Upper lobe of left lung (tissue), 4 donors: ENCODE data around the gene MSH3.

ENCODE experiments used
- CTCF ChIP-seq, 6 experiments: fragments of 450-650 bp in 4 of 6; fragments of 200-600 bp in 2 of 6; sonication (generic) in 2 of 6; IDR thresholded peaks; one replicate each; pipeline ENCODE4 v1.5.1; 2016 to 2019; ENCODE audit warnings: antibody characterized with exemption in 6 of 6
- EP300 ChIP-seq, 4 donors: sonication (generic); formaldehyde crosslinking; IDR thresholded peaks; one replicate each; pipeline ENCODE4 v1.5.1; 2017; ENCODE audit warnings: antibody characterized with exemption in 4 of 4, control low read depth in 2 of 4
- POLR2A ChIP-seq, 4 donors: fragments of 450-650 bp; IDR thresholded peaks; one replicate each; pipeline ENCODE4 v1.5.1; 2016 to 2017; ENCODE audit warnings: antibody characterized with exemption in 4 of 4, mild to moderate bottlenecking in 2 of 4

DNA sequence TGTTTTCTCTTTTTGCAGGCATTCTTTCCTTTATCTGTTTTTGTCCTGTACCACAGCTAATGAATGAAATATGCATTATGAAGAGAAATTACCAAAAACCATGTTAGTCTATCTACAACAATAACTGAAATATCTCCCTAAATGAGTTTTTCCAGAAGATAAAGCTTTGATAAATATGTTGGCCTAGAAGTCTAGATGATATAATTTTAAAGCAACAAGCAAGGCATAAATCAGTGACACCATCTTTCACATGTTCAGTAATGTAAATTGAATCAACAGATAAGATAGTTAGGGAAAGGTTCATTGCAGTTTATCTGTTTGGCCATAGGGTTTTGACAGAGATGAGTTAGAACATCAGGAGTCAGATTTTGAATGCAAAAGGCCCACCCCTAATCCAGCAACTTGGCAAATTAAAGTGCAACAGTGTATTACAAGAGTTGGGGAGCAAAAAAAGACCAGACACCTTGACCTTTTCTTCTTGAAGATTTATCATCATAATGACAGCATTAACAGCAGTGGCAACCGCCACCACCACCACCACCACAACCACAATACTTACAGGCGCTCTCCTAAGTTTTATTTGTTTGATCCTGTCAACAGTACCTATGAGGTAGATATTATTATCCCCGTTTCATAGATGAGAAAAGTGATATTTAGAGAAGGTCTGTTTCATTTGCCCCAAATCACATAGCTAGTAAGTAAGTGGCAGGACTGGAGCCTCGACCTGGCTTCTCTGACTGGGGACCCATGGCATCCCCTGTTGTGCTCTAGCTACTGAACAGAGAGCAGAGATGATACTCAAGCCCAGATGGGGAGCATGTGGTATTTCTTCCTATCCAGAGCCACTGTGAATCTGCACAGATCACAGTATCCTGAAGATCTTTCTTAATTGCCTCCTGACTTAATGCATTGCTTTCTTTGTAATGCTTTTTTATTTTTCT lies 123.2 kb downstream of the MSH3 start:
- TF ChIP-seq CTCF (IDR thresholded peaks at IDR 0.05) (no peak), POLR2A (IDR thresholded peaks at IDR 0.05) (no peak), EP300 (IDR thresholded peaks at IDR 0.05) (no peak)
